Activated naive CD8-positive, alpha-beta T cell (primary cell): ENCODE data around the gene DYRK1A.
"Not testable (repeated sequence)": the region's sequence is repeated elsewhere in the genome, so short reads cannot be mapped to it uniquely, and the experiment has no call there.

Experiments used
- H3K27ac Mint-ChIP-seq: one replicate; pipeline ENCODE4 v1.8.0; 2021; ENCODE audit warnings: mixed read lengths
- H3K27me3 Mint-ChIP-seq: one replicate; pipeline ENCODE4 v1.8.0; 2021; ENCODE audit warnings: mixed read lengths
- H3K36me3 Mint-ChIP-seq: one replicate; pipeline ENCODE4 v1.8.0; 2021; ENCODE audit warnings: mixed read lengths
- H3K4me1 Mint-ChIP-seq: one replicate; pipeline ENCODE4 v1.8.0; 2021; ENCODE audit warnings: low read depth, mixed read lengths
- H3K4me3 Mint-ChIP-seq: one replicate; pipeline ENCODE4 v1.8.0; 2021; ENCODE audit warnings: mild to moderate bottlenecking, mixed read lengths
- H3K9me3 Mint-ChIP-seq: one replicate; pipeline ENCODE4 v1.8.0; 2021; ENCODE audit warnings: low read depth, mixed read lengths

Gene DYRK1A

DNA sequence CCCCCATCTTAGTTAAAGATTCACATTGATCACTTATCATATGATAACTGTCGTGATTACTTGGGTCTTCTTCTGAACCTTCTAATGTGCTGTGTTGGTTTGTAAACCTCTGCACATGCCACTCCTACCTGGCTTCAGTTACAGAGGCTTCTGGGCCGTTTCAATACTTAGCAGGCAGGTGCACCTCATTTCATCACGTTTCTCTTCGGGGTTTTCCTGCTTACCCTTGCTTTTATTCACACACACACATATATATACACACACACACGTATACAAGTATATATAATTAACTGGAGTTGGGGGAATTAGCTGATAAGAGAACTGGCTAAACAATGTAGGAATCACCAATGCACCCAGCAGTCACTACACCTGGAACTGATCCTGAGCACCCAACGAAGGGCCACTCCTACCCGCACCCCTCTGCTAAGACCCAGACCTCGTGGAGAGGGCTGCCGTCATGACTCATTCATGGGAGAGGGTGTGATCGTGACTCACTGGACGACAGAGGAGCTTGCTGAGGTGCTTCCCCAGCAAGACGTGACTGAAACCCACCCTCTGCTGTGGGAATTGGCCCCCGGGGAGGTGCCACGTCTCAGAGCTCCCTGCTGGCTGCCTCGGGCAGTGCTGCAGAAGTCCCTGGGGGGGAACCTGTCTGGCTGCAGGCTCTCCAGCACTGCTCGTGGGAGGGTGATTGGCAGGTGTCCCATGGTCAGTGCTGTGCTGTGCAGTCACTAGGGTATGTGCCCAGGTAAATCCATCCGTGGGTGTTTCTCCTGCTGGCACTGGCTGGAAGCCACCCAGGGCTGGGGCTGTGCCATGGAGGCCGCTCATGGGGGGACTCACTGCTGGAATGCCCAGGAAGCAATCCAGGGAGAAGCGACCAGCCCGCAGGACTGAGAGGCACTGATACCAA lies 166.6 kb downstream of the DYRK1A start:
- Mint-ChIP-seq H3K27me3 (peaks cover 21% of the 10 kb centered on the region), H3K36me3 (peaks cover 4% of the 10 kb centered on the region), H3K4me3 (no peak overlapping the region), H3K27ac (no peak overlapping the region), H3K9me3 (peaks cover 6% of the 10 kb centered on the region), H3K4me1 (peaks cover 3% of the 10 kb centered on the region)

DNA sequence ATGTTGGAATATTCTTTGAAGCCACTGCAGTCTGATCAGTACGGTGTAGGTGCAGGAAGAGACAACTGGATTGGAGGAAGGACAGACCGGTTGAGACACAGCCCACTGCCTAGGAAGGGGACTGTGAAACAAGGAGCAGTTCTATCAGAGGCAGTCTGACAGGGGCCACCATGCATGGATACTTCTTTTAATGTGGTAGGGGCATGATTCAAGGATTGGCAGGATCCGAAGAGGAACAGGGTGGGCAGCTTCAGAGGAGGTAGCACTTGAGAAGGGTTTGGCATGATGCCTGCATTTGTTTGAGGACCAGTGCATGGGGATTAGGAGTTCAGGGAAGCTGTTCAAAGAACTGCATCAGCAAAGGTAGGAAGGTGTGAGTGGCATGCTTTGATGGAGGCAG lies 167.9 kb downstream of the DYRK1A start:
- Mint-ChIP-seq H3K36me3 (peaks cover 4% of the 10 kb centered on the region), H3K27ac (no peak overlapping the region), H3K9me3 (peaks cover 12% of the 10 kb centered on the region), H3K4me3 (no peak overlapping the region), H3K27me3 (peaks cover 25% of the 10 kb centered on the region), H3K4me1 (peaks cover 3% of the 10 kb centered on the region)

DNA sequence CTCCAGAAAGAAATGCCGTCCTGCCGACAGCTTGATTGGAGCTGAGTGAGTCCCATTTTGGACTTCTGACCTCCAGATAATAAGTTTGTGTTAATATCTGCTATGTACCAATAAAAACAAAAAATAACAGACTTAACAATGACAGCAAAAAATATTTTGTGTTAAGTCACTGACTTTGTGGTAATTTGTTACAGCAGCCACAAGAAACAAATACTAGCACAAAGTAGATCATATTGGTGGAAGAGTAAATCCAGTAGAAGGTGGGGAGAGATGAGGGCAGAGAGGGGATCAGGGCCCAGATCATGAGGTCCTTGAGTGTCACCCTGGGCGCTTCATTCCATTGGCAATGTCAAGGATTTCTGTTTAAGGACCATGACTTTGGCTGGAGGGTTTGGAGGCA lies 168.6 kb downstream of the DYRK1A start:
- Mint-ChIP-seq H3K27me3 (peaks cover 28% of the 10 kb centered on the region), H3K36me3 (peaks cover 4% of the 10 kb centered on the region), H3K27ac (no peak overlapping the region), H3K4me1 (no peaks in the 10 kb centered on the region), H3K9me3 (peaks cover 12% of the 10 kb centered on the region), H3K4me3 (no peak overlapping the region)

DNA sequence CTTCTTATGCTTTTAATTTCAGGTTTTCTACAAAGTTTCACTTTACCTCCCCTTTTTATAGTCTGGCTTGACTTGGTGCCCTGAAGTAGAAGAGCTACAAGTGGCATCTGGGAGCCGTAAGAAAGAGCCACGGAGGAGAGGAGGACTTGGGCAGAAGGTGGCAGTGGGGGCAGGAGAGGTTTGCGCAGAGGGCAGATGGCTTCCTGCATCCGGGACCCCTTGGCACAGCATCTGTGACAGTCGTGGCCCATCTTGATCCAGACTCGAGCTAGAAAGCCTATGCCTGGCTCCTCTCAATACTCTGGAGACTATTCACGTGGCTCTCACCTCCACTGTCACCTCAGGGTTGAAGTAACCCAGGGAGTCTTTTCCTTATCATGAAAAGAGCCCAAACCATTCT lies 169.1 kb downstream of the DYRK1A start:
- peaks cover 4% of the 10 kb centered on the region for H3K36me3 Mint-ChIP-seq
- H3K9me3 Mint-ChIP-seq = peaks cover 12% of the 10 kb centered on the region
- H3K4me1 Mint-ChIP-seq = no peaks in the 10 kb centered on the region
- no peak overlapping the region for H3K4me3 Mint-ChIP-seq
- H3K27me3 Mint-ChIP-seq = peaks cover 28% of the 10 kb centered on the region
- no peak overlapping the region for H3K27ac Mint-ChIP-seq

DNA sequence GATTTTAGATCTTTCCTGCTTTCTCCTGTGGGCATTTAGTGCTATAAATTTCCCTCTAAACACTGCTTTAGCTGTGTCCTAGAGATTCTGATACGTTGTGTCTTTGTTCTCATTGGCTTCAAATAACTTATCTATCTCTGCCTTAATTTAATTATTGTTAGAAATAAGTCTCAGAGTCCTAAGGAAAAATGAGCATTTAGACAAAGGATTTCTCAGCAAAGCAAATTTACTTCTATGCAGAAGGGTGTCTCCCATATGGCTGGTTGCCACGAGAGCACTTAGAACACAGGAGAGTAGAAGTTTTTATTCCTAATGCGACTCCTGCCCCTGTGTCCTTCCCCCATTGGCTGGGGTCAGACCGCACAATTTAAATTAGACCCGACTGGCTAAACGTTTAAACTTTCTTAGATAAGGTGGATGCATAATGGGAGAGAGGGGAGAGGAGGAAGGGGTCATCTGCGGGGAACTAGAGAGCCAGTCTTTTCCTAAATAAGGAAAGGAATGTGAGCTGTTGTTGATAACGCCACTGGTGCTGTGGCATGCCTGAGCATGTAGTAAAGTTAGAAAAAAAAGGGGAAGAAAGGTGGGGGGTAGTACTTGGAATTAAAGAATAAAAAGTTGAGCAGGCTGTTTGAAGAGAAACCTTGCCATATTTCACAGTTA lies 170.2 kb downstream of the DYRK1A start:
- H3K4me1 Mint-ChIP-seq = no peaks in the 10 kb centered on the region
- H3K36me3 Mint-ChIP-seq = peaks cover 4% of the 10 kb centered on the region
- peaks cover 31% of the 10 kb centered on the region for H3K27me3 Mint-ChIP-seq
- peaks cover 12% of the 10 kb centered on the region for H3K9me3 Mint-ChIP-seq
- no peak overlapping the region for H3K4me3 Mint-ChIP-seq
- H3K27ac Mint-ChIP-seq = no peak overlapping the region

DNA sequence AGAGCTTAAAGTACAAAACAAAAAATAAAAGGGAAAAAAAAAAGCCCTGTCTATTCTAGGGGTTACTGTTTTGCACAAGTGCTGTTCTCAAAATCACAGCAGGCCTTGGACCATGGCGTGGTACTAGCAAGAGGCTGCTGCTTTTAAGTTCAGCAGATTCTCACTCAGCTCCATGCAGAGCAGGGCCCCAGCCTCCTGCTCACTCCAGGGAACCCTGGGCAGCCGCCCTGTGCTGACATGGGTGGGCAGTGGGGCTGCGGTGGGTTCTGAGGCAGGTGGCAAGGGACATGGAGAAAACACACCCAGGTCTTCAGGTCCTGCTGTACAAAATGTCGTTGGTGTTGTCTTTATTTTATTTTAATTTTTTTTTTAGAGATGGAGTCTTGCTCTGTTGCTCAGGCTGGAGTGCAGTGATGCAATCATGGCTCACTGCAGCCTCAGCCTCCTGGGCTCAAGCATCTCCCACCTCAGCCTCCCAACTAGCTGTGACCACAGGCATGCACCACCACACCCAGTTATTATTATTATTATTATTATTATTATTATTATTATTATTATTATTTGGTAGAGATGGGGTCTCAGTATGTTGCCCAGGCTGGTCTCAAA lies 170.9 kb downstream of the DYRK1A start:
- Mint-ChIP-seq H3K27me3 (peaks cover 32% of the 10 kb centered on the region), H3K4me1 (no peaks in the 10 kb centered on the region), H3K4me3 (no peak overlapping the region), H3K9me3 (peaks cover 17% of the 10 kb centered on the region), H3K36me3 (peaks cover 8% of the 10 kb centered on the region), H3K27ac (no peak overlapping the region)

DNA sequence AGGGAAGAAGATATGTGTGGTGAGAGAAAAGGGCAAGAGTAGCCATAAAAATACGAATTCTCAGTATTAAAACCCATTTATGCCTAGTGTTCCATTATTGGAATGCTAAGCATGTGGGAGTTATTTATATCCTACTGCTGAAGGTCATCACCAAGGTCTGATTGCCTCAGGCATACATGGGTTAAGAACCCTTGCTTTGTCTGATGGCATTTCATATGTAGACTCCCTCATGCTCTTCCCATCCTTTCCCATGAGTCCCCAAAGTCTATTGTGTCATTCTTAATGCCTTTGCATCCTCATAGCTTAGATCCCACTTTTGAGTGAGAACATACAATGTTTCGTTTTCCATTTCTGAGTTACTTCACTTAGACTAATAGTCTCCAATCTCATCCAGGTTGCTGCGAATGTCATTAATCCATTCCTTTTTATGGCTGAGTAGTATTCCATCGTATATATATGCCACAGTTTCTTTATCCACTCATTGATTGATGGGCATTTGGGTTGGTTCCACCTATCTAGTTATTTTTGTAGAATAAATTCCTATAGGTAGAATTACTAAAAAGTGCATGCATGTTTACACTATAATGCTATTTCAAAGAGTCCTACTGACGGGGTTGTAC lies 172.5 kb downstream of the DYRK1A start:
- no peaks in the 10 kb centered on the region for H3K4me1 Mint-ChIP-seq
- H3K4me3 Mint-ChIP-seq = no peak overlapping the region
- H3K27me3 Mint-ChIP-seq = peaks cover 30% of the 10 kb centered on the region
- H3K36me3 Mint-ChIP-seq = peaks cover 11% of the 10 kb centered on the region
- H3K27ac Mint-ChIP-seq = no peak overlapping the region
- H3K9me3 Mint-ChIP-seq = peaks cover 24% of the 10 kb centered on the region

DNA sequence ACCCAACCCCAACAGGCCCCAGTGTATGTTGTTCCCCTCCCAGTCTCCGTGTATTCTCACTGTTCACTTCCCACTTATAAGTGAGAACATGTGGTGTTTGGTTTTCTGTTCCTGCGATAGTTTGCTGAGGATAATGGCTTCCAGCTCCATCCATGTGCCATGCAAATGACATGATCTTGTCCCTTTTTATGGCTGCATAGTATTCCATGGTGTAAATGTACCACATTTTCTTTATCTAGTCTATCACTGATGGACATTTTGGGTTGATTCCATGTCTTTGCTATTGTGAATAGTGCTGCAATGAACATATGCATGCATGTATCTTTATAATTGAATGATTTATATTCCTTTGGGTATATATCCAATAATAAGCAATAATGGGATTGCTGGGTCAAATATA lies 174.6 kb downstream of the DYRK1A start:
- not testable (repeated sequence) for H3K4me3 Mint-ChIP-seq, H3K27ac Mint-ChIP-seq, H3K4me1 Mint-ChIP-seq
- Mint-ChIP-seq H3K36me3 (peaks cover 11% of the 10 kb centered on the region), H3K9me3 (peaks cover 24% of the 10 kb centered on the region), H3K27me3 (peaks cover 22% of the 10 kb centered on the region)

DNA sequence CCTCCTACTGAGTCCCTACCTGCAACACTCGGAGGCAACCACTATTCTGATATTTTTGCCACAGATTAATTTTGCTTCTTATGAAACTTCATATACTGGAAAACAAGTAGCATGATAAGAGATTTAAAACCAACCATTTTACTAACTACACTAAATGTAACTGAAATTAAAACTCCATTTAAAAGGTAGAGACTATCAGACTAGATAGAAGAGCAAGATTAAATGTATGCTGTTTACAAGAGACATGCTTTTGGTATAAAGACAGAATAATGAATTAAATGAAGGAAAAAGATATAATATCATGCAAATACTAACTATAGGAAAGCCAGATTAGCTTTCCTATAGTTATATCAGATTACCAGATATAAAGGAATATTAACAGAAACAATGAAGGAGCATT lies 175.9 kb downstream of the DYRK1A start:
- peaks cover 18% of the 10 kb centered on the region for H3K9me3 Mint-ChIP-seq
- no peak overlapping the region for H3K4me3 Mint-ChIP-seq
- no peak overlapping the region for H3K27ac Mint-ChIP-seq

DNA sequence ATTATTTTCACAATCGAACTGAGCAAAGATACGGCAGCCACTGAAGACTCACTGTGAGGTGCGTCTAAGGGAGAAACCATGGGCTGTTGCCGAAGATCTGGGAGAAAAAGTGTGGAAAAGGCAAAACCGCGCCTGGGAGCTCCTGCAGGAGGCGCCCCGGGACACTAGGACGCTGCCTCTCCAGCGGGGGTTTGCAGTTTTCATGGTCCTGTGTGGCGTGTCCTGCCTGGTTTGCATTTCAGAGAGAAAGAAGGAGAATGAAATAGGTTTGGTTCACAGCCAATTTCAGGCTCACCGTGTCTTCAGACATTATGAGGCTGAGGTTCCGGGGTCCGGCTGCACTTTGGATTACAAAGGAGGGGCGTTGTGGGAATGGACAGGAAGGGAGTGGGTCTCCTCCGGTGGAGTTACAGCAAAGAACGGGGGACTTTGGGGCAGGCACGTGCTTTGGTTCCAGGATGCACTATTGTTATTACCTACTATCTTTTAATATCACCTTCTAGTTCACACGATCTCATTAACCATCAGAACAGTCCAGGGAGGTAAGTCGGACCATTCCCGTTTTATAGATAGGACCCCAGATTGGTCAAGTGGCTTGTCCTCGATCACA lies 179.8 kb downstream of the DYRK1A start:
- H3K36me3 Mint-ChIP-seq = peaks cover 10% of the 10 kb centered on the region
- peaks cover 15% of the 10 kb centered on the region for H3K27me3 Mint-ChIP-seq
- peaks cover 15% of the 10 kb centered on the region for H3K4me1 Mint-ChIP-seq
- H3K27ac Mint-ChIP-seq = no peak overlapping the region
- peaks cover 12% of the 10 kb centered on the region for H3K9me3 Mint-ChIP-seq
- H3K4me3 Mint-ChIP-seq = peak overlapping the region; percentile 15

More for the DNA sequence above, 175.9 kb downstream of the DYRK1A start:
- Mint-ChIP-seq H3K27me3 (peaks cover 19% of the 10 kb centered on the region), H3K36me3 (peaks cover 7% of the 10 kb centered on the region), H3K4me1 (peaks cover 8% of the 10 kb centered on the region)

DNA sequence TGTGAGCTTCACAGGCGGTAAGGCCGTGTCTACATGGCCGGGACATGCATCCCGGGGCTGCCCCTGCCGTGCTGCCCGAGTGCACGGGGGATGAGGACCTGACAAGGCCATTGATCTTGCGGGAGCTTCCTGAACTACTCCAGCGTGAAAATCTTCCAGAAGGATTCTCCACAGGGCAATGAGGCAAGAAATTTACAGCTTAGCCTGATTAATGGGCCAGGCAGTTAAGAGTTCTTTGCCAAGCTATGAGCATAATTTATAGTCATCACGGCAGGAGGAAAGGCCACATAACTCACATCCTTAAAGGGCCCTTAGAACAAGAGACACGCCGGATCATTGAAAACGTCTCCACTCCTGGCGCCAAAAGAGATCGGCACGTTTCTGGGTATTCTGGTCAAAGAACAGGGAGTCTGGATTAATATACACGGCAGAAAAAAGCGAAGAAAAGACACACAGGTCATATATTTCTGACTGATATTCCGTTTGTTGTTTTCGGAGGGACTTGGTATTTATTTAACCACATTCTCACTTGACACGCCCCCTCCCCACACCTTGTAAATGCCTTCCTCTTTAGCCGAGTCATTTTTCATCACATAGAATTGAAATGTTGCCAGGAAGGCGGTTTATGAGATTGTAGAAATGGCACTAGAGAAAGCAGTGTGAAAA lies 180.5 kb downstream of the DYRK1A start:
- peak overlapping the region; percentile 4 for H3K4me3 Mint-ChIP-seq

DNA sequence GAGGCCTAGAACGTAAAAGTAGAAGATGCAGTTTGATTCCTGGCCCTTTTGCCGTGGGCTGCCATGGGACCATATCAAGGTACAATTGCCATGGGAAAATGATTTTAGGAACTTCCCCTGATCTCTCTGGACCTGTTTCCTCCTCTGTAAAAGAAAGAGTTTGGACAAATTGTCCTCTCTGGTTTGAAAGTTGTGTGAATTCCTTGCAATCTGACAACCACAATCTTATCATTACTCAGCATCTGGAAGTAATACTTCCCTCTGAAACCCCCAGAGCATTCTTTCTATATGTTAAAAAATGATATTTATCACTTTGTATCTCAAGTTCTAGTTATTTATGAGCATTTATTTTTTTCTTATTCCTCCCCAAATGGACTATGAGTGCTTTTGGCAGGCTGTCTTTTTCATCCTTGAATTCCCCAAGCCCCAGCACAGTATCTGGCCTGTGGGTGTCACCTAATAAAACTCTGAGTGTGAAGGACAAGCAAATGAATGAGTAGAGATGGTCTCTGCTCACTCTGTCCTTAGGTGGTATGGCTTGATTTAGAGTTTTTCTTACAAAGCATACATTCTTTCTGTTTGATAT lies 181.1 kb downstream of the DYRK1A start:
- Mint-ChIP-seq H3K4me3 (no peak overlapping the region), H3K36me3 (peaks cover 5% of the 10 kb centered on the region), H3K27ac (no peak overlapping the region), H3K4me1 (peaks cover 15% of the 10 kb centered on the region), H3K9me3 (peaks cover 4% of the 10 kb centered on the region), H3K27me3 (peaks cover 12% of the 10 kb centered on the region)

More for the DNA sequence above, 180.5 kb downstream of the DYRK1A start:
- H3K9me3 Mint-ChIP-seq = peaks cover 11% of the 10 kb centered on the region
- peaks cover 15% of the 10 kb centered on the region for H3K4me1 Mint-ChIP-seq
- H3K36me3 Mint-ChIP-seq = peaks cover 10% of the 10 kb centered on the region
- peaks cover 14% of the 10 kb centered on the region for H3K27me3 Mint-ChIP-seq
- H3K27ac Mint-ChIP-seq = no peak overlapping the region

DNA sequence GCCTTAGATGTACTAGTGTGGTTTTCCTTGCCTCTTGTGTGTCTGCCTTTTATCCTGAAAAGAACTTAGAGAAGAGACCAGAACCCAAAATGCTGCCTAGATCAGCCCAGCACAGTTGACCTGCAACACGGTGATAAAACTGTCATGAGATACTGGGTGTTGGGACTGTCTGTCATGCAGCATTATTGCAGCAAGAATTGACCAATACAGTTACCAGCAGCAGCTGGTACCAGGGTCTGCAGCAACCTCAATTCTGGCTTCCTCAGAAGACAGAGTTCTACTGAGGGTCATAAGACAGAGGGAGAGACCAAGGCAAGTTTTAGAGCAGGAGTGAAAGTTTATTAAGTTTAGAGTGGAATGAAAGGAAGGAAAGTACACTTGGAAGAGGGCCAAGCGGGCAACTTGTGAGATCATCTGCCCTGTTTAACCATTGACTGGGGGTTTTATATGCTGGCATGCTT lies 182.0 kb downstream of the DYRK1A start:
- H3K27me3 Mint-ChIP-seq = peaks cover 13% of the 10 kb centered on the region
- no peaks in the 10 kb centered on the region for H3K9me3 Mint-ChIP-seq
- H3K36me3 Mint-ChIP-seq = peaks cover 3% of the 10 kb centered on the region
- no peak overlapping the region for H3K4me3 Mint-ChIP-seq
- no peak overlapping the region for H3K27ac Mint-ChIP-seq
- peaks cover 15% of the 10 kb centered on the region for H3K4me1 Mint-ChIP-seq

DNA sequence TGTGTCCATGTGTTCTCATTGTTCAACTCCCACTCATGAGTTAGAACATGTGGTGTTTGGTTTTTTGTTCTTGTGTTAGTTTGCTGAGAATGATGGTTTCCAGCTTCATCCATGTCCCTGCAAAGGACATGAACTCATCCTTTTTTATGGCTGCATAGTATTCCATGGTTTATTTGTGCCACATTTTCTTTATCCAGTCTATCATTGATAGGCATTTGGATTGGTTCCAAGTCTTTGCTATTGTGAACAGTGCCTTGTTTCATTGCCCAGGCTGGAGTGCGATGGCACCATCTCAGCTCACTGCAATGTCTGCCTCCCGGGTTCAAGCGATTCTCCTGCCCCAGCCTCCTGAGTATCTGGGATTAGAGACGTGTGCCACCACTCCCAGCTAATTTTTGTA lies 183.2 kb downstream of the DYRK1A start:
- Mint-ChIP-seq H3K27me3 (peaks cover 15% of the 10 kb centered on the region), H3K4me1 (peaks cover 15% of the 10 kb centered on the region)
- H3K9me3 Mint-ChIP-seq, H3K27ac Mint-ChIP-seq, H3K4me3 Mint-ChIP-seq, H3K36me3 Mint-ChIP-seq: not testable (repeated sequence)
